ENCODE results near the gene IFITM2.
"Not testable (repeated sequence)": the region's sequence is repeated elsewhere in the genome, so short reads cannot be mapped to it uniquely, and the experiment has no call there.

The IFITM2 gene

DNA sequence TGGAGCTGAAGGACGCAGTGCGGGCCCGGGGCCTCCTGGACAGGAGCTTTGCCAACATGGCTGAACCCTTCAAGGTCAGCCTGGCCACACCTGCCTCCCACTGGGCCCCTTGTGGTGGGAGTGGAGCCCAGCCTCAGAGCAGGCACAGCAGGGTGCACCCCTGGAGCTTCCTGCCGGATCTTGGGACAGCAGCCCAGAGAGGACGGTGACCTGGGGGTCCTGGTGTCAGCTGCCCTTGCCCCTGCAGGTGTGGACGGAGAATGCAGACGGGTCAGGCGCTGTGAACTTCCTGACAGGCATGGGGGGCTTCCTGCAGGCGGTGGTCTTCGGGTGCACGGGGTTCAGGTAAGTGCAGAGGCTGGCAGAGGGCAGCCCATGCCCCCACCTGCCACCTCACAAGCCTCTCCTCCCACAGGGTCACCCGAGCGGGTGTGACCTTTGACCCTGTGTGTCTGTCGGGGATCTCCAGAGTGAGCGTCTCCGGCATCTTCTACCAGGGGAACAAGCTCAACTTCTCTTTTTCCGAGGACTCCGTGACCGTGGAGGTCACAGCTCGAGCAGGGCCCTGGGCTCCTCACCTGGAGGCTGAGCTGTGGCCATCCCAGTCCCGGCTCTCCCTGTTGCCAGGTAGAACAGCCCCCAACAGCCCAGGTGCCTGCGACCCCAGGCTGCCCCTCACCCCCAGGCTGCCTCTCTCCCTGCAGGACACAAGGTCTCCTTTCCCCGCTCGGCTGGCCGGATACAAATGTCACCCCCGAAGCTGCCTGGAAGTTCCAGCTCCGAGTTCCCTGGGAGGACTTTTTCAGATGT is 13.6 kb upstream of the IFITM2 start:
- no peak for DNase-seq

- no peak for DNase-seq
Measured at GRCh38 chr11:294780-295179, 12.8 kb upstream of the IFITM2 start.

DNA sequence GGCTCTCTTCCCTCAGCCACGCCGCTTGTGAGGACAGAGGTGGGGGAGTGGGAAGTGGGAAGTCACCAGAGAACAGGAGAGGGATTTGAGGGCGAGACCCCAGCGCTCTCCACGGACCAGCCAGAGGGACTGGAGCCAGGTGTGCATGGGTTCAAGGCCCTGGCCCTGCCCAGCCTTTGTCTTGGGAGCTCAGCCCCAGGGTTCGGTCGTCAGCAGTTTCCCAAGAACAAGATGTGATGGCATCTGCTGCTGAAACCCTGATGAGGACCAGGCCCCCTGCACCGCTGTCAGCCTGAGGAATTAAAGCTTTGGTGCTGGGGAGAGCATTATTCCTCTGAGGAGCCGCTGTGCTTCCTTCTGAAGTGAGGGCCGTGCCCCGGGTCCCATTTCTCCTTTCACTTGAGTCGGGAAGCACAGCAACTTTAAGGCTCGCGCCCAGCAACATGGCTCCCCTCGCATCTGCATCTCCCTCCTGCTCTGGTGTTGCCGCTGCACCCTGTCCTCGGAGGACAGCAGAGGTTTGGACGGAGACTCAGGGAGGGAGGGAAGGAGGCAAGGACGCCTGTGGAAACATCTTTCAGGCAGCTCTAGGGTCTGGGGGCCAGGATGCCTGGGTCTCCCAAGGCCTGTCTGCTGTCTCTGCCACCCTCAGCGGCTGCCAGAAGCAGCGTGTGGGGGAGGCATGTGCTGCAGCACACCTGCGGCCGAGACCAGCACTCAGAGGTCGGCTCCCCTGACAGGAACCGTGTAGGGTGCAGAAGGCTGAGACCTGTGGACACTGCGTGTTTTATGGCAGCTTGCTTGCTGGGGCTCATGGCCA is 12.1 kb upstream of the IFITM2 start:
- no peak for DNase-seq

DNA sequence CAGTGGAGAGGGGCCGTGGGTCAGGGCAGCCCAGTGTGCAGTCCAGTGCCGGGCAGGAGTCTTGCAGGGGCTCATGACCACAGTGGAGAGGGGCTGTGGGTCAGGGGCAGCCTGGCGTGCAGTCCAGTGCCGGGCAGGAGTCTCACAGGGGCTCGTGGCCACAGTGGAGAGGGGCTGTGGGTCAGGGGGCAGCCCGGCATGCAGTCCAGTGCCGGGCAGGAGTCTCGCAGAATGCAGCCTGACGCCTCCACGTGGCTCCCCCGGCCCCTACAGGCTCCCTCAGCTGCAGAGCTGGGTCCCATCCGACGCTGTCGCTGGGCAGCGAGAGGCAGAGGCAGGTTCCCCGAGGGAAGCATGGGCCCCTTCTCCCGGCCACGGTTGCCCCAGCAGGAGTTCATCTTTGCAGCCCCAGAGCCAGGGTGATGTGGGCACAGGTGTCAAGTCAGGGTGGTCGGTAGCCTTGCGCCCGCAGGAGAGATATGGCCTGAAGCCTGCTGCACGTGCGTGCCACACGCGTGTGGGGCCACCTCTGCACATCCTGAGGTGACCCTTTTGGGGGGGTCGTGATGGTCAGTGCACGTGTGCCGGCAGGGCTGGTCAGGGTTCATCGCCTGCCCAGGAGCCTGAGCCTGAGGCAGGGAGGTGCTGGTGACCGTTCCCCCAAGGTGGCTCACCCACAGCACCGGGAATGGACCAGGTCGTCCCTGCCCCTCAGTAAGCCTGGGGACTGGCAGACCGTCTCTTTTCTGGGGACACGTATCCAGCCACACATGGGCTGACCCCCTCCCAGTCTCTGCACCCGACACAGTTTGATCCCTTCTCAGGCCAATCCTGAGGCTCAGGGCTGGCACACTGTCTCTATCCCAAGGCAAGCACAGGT is 11.2 kb upstream of the IFITM2 start:
- no peak for DNase-seq

DNA sequence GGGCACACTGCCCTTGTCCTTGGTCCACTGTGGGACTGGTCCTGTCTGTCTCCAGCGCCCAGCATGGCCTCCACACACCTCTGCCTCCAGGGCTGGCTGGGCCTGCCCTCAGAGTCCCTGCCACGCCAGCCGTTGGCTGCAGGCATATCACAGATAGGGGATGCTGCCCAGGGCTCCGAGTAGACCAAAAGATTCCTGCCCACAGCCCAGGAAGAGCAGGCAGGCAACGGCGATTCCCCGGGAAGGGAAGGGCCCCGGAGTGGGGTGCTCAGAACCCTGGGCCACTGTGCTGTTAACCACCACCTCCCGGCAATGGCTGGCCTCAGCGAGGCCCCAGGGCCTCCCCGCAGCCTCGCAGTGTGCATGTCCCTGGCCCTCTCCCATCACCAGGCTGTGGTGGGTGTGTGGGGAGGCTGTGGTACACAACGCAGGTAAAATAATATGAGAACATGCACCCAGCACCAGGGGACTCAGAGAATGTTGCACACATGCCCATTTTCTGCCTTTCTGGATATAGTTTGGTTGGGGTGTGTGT is 10.5 kb upstream of the IFITM2 start:
- DNase-seq, result no peak

- DNase-seq, result no peak
Measured at GRCh38 chr11:297586-298405, 9.8 kb upstream of the IFITM2 start.

GRCh38 chr11:298406-299065 is 9.1 kb upstream of the IFITM2 start:
- no peak for DNase-seq

- no peak for DNase-seq
Measured at GRCh38 chr11:299081-299891, 8.3 kb upstream of the IFITM2 start, which contains the start of gene IFITM5. TSS of gene IFITM5 (minus strand) at chr11:299526. CDS start at chr11:299490, 36 bp downstream.

DNA sequence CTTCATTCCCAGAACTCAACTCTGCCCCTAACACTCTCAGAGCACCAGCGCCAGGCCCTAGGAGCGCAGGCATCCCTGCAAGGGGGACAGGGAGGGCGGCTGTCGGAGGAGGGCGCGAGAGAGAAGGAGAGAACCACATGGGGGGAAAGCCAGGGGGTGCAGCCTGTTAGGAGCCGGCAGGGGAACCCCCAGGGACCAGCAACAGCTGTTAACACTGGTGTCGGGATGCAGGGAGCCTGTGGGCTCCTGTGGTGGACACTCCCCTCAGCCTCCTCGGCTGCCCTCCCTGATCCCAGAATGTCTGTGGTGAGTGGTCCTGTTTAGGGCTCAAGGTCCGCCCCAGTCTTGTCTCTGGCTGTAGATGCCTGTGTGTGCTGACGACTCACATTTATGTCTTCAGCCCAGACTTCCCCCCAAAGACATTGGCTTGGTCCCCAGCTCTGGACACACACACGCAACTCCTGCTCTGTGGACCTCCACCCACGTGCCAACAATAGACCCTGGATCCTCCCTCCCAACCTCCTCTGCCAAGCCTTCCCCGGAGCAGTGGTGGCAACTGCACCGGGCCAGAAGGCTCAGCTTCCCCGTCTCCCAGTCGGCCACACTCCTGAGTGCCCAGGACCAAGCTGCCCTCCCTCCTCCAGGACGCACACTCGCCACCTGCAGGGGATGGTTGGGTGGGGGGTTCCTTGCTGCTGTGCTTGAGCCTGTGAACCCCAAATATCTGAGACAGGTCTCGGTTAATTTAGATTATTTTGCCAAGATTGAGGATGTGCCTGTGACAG is 7.5 kb upstream of the IFITM2 start:
- no peak for DNase-seq

DNA sequence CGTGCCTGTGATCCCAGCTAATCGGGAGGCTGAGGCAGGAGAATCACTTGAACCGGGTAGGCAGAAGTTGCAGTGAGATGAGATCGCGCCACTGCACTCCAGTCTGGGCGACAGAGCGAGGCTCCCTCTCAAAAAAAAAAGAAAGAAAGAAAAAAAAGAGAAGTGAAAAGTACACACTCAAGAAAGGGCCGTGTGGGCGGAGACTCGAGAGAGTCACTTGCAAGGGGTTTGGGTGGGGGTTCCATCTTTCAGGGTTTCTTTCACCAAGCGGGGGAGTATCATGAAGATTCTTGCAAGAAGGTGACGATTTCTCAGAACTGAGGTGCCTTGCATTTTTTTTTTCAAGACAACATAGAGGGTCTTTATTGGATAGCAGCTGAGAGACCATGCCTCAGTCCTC is 4.3 kb upstream of the IFITM2 start:
- no peak for DNase-seq

DNA sequence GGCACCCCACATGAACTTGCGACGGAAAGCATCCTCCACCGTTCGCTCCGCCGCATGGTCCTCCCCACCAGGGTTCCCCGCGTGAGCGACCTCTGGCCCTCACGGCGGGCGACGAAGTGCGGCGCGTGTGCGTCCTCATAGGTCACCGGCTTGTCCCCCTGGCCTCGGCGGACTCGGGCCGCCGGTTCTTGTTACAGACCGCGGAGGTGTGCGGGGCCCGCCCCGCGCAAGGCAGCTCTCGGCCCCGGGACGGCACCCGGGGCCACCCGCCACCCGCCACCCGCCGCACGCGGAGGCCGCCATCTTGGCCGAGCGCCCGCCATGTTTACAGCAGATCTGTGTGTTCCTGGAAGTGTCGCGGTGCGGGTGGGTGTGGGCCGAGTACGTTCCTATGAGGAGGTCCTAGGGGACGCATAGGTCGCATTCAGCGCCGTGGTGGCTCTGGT is 3.5 kb upstream of the IFITM2 start:
- no peak for DNase-seq

DNA sequence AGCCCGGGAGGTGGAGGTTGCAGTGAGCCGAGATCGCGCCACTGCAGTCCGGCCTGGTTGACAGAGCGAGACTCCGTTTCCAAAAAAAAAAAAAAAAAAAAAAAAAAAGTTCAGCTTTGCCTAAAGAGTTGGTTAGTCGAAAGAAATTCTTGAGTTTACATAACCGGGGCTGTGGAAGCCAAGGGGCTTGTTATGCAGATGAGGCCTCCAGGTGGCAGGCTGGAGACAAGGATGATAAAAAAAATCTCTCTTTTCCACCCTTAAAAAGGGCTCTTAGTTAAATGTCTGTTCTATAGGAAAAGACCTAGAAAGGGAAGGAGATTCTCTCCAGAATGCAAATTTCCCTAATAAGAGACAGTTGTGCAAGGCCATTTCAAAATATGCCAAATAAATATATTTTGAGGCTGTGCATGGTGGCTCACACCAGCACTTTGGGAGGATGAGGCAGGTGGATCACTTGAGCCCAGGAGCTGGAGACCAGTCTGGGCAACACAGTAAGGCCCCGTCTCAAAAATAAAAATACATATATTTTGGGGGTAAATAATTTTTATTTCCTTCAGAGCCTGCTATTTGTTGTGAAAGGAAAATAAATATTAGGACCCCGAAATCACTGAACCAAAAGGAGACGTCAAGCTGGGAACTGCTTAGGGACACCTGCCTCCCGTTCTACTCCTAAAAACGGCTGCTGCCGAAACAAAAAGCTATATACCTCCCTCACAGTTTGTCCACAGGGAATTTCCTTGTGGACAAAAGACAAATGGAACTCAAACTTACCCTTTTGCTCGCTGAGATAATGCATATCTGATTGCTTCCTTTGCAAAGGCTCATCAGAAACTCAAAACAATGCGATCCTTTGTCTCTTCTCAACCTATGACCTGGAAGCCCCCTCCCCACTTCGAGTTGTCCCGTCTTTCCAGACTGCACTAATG is 2.4 kb upstream of the IFITM2 start:
- no peak for DNase-seq

DNA sequence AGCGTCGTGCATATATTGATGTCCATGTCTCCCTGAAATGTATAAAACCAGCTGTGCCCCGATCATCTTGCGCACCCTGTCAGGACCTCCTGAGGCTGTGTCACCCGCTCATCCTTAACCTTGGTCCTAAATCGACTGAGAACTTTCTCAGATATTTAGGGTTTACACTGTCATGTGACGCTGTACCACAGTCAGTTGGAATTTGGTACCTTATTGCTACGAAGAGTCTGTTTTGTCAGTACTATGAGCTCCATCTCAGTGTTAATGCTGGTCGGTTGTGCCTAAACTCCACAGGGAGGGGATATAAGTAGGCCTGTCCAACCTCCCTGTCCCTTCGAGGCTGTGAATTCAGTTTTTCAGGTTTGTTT is 1.8 kb upstream of the IFITM2 start:
- DNase-seq, result no peak

- DNase-seq, result no peak
Measured at GRCh38 chr11:306645-307371, 808 bp upstream of the IFITM2 start.

DNA sequence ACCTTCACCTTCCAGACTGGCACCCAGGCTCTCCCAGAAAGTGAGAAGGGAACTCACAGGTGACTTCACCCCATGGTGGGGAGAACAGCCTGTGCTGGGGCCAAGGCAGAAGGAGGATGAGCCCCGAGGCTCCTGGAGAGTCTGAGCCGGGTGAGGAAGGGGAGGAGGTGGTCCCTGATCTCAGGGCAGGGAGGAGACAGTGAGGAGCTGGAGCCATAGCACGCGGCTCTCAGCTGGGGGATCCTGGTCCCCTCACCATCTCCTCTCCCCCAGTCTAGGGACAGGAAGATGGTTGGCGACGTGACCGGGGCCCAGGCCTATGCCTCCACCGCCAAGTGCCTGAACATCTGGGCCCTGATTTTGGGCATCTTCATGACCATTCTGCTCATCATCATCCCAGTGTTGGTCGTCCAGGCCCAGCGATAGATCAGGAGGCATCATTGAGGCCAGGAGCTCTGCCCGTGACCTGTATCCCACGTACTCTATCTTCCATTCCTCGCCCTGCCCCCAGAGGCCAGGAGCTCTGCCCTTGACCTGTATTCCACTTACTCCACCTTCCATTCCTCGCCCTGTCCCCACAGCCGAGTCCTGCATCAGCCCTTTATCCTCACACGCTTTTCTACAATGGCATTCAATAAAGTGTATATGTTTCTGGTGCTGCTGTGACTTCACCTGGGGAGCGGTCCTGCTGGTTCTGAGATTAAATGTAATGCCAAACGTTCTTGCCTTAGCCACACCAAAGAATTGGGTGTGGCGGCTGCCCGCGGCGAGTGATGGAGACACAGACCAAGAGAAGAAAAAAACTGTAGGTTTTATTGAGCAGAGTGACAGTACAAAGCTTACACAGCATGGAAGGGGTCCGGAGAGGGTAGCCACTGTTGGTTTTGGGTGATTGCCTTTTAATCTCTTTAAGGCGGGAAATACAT is 1.4 kb downstream of the IFITM2 start:
- not testable (repeated sequence) for DNase-seq

DNA sequence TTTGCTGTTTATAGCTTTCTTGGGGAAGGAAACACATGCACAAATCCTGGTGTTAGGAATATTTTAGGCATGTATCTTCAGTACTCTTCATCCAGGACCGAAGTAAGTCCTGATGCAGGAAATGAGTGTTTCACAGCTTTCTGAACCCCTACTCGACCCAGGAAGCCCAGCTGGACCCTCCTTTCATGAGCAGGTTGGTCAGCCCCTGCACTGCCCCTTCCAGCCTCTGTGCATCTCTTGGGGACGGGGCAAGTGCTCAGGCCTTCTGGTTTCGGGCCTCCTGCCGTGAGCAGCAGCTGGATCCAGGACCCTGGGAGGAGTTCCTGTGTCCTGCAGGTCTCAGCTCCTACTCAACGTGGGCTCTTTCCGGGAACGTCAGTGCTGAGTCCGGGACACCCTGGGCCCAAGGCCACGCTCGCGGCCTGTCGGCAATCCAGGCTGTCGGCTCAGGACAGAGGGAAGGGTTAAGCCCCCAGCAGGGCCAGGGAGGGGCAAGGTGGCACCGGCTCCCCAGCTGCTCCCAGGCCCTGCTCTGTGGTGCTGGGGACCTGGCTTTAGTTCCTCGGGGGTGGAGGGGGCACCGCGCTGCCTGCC is 2.5 kb downstream of the IFITM2 start:
- DNase-seq, result not testable (repeated sequence)
